Esophagus (tissue), 2 donors: ENCODE results near the gene IDH3G. TPM values are rescaled to one million over a fixed set of nuclear protein-coding genes. Genes with fewer than 3 reads are reported as not detected.

Experiments used
- H3K27ac ChIP-seq, 2 donors: one replicate each; pipeline ENCODE4 v1.5.1; 2013; ENCODE audit warnings: low read depth in 2 of 2, mild to moderate bottlenecking in 2 of 2, inconsistent platforms in 1 of 2, low read length in 1 of 2, moderate library complexity in 1 of 2
- H3K27me3 ChIP-seq, 2 donors: one replicate each; pipeline ENCODE4 v1.6.1; 2013; ENCODE audit warnings: low read length in 2 of 2, control low read depth in 1 of 2, mild to moderate bottlenecking in 1 of 2; ENCODE audit not compliant: insufficient read depth in 2 of 2, control insufficient read depth in 1 of 2
- H3K36me3 ChIP-seq, 2 donors: one replicate each; pipeline ENCODE4 v1.6.1; 2013; ENCODE audit warnings: low read length in 1 of 2; ENCODE audit not compliant: control insufficient read depth in 2 of 2, insufficient read depth in 2 of 2
- H3K4me1 ChIP-seq, 2 donors: one replicate each; pipeline ENCODE4 v1.6.1; 2013; ENCODE audit warnings: low read length in 1 of 2; ENCODE audit not compliant: control insufficient read depth in 2 of 2, insufficient read depth in 2 of 2
- H3K4me3 ChIP-seq, 2 donors: one replicate each; pipeline ENCODE4 v1.5.1; 2013; ENCODE audit warnings: low read length in 2 of 2, mild to moderate bottlenecking in 2 of 2, low read depth in 1 of 2, moderate library complexity in 1 of 2
- H3K9me3 ChIP-seq, 2 donors: one replicate each; pipeline ENCODE4 v1.6.1; 2013; ENCODE audit warnings: mild to moderate bottlenecking in 2 of 2, low read depth in 1 of 2, low read length in 1 of 2, moderate library complexity in 1 of 2; ENCODE audit not compliant: control insufficient read depth in 2 of 2, insufficient read depth in 1 of 2
- WGBS, 2 donors: extraction: QIAGEN DNeasy Blood & Tissue Kit; methylation state at CpG; one replicate each; pipeline ENCODE4 v1.1.7; 2013; 5-methylcytosine and 5-hydroxymethylcytosine counted together
- polyA plus RNA-seq, 2 donors: library from polyadenylated mRNA; stranded (reverse); fragments of 200-250 nt; gene quantifications; one replicate each; pipeline ENCODE4 v1.2.3, GENCODE V29; 2013
- donor health status: healthy with polysubstance abuse.
- donor health status: Bipolar disorder and iron deficiency.

IDH3G gene
- polyA plus RNA-seq, 2 donors = 39.3 to 51.9 TPM

DNA sequence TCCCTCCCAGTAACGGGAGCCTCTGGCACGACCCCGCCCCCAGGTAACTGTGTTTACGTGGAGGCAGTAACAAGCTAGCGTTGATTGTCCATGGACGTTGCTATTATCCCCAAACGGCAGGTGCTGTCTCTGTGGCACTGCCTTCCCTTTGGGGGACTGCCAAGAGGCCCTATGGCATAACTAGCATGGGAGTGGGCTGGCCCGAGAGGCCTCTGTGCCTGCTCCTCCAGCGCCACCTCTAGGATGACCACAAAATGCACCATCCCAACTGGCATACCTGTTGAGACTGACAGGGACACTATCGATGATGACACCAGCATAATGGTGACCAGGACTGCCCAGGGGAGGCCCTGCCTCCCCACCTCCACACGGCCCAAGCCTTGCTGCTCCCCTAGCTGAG is 11.9 kb downstream of the IDH3G start:
- no peaks in the 10 kb centered on the region for H3K9me3 ChIP-seq
- H3K4me3 ChIP-seq = no peak overlapping the region
- H3K27me3 ChIP-seq = no peaks in the 10 kb centered on the region
- WGBS, 2 donors = 45 to 60% methylated on average over 11 of the region's 11 CpGs
- no peaks in the 10 kb centered on the region for H3K4me1 ChIP-seq
- peaks cover 0 to 21% of the 10 kb centered on the region in 2 donors for H3K36me3 ChIP-seq
- H3K27ac ChIP-seq = no peak overlapping the region

DNA sequence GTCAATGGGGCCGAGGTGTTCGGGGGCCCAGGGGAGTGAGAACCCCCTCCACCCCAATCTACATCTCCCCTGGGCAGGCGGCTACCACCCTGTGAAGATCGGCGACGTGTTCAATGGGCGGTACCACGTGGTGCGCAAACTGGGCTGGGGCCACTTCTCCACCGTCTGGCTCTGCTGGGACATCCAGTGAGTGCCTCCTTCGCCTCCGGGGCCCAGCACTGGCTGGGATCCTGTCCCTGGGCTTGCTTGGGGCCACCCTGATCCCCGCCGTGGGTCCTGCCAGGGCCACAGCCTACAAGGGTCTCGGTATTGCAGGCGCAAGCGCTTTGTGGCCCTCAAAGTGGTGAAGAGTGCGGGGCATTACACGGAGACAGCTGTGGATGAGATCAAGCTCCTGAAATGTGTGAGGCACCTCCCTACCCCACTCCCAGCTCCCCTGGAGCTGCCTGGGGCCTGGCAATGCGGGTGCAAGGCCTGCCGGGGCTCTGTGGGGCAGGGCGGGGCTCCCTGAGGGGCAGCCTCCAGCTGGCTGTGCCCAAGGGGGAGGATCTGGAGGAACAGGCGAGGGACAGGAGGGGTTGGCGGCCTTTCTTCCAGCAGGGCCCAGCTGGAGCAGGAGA is 12.6 kb downstream of the IDH3G start:
- Histone ChIP-seq H3K4me1 (no peaks in the 10 kb centered on the region), H3K4me3 (no peak overlapping the region), H3K9me3 (no peaks in the 10 kb centered on the region), H3K27ac (no peak overlapping the region), H3K36me3 (peaks cover 0 to 15% of the 10 kb centered on the region in 2 donors), H3K27me3 (no peaks in the 10 kb centered on the region)
- WGBS, 2 donors = 54 to 73% methylated on average over 21 to 24 of the region's 24 CpGs

- WGBS, 2 donors = 19 to 48% methylated on average over 37 to 52 of the region's 52 CpGs
- Histone ChIP-seq H3K4me1 (no peaks in the 10 kb centered on the region), H3K27me3 (no peaks in the 10 kb centered on the region)
These were observed 13.3 kb downstream of the IDH3G start, which contains the start of gene SRPK3 for GRCh38 chrX:153780678-153781427. Gene SRPK3 (plus strand): TSS chrX:153781041. CDS start chrX:153781087, 46 bp downstream.

DNA sequence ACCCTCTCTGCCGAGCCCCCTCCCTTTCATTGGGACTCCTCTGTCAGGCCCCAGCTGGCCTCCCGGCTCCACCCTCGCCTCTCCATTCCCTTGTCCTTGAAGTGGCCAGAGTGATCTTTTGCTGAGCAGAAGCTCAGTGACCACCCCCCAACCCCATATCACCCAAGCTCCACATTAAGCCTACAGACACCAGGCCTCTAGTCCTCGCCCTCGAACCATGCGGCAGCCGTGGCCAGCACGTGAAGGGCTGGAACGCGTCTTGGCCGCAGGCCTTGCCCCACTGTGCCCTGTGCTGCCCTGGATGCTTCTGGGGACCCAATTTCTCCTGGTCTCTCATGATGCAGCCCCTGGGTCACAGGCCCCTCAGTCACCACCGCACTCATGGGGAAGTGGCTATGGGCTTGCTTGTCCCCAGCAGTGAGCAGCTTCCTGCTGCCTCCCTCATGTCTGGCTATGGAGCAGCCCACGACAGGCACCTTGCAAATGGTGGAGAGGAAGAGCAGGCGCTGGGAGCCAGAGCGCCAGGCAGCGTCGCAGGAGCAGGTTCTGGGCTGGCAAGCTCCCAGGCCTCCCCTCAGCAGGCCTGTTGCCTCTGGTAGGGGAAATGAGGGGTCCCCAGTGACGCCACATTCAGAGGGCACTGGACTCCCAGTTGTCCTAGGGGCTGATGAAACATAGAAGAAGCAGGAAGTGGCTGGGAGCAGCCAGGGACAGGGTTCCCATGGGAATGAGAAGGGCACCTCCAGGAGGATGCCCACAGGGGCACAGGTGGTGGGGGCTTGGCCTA is 14.1 kb downstream of the IDH3G start:
- Histone ChIP-seq H3K36me3 (peaks cover 0 to 4% of the 10 kb centered on the region in 2 donors), H3K27ac (no peak overlapping the region), H3K4me1 (no peaks in the 10 kb centered on the region), H3K4me3 (no peak overlapping the region), H3K9me3 (no peaks in the 10 kb centered on the region), H3K27me3 (no peaks in the 10 kb centered on the region)
- WGBS, 2 donors = 77 to 81% methylated on average over 18 of the region's 18 CpGs

More at GRCh38 chrX:153780678-153781427, 13.3 kb downstream of the IDH3G start, which contains the start of gene SRPK3:
- H3K4me3 ChIP-seq = no peak within 1 kb of the TSS
- peak within 1 kb of the TSS in 1 of 2 donors; percentile 37 for H3K27ac ChIP-seq
- peaks cover 0 to 11% of the 10 kb centered on the region in 2 donors for H3K36me3 ChIP-seq
- no peaks in the 10 kb centered on the region for H3K9me3 ChIP-seq

DNA sequence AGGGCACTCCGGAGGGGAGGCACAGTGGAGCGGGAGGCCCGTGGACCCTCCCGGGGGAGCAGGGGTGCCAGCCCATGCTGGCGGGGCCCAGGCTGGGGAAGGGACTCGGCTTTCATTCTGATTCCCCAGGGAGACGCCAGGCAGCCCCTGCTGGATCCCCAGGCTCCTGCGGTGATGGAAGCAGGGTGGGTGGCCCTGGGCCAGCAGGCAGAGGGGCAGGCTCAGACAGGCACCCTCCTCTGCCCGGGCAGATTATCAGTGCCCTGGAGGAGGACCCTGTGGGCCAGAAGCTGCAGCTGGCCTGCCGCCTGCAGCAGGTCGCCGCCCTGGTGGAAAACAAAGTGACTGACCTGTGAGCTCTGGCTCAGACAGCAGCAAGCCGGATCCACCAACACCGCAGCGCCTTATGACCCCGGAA is 15.5 kb downstream of the IDH3G start:
- no peak overlapping the region for H3K4me3 ChIP-seq
- H3K36me3 ChIP-seq = peaks cover 0 to 3% of the 10 kb centered on the region in 2 donors
- H3K27ac ChIP-seq = no peak overlapping the region
- WGBS, 2 donors = 47 to 61% methylated on average over 16 of the region's 16 CpGs
- no peaks in the 10 kb centered on the region for H3K27me3 ChIP-seq
- H3K4me1 ChIP-seq = no peaks in the 10 kb centered on the region
- no peaks in the 10 kb centered on the region for H3K9me3 ChIP-seq

GRCh38 chrX:153778181-153778580 is 16.0 kb downstream of the IDH3G start:
- no peaks in the 10 kb centered on the region for H3K4me1 ChIP-seq
- no peaks in the 10 kb centered on the region for H3K9me3 ChIP-seq
- no peaks in the 10 kb centered on the region for H3K27me3 ChIP-seq
- 52 to 75% methylated on average over 17 of the region's 17 CpGs for WGBS, 2 donors
- peaks cover 0 to 3% of the 10 kb centered on the region in 2 donors for H3K36me3 ChIP-seq
- no peak overlapping the region for H3K27ac ChIP-seq
- H3K4me3 ChIP-seq = no peak overlapping the region

- no peaks in the 10 kb centered on the region for H3K9me3 ChIP-seq
- H3K27me3 ChIP-seq = no peaks in the 10 kb centered on the region
- no peak overlapping the region for H3K27ac ChIP-seq
- WGBS, 2 donors = 84 to 85% methylated on average over 32 to 34 of the region's 34 CpGs
- H3K4me1 ChIP-seq = no peaks in the 10 kb centered on the region
- peaks cover 0 to 3% of the 10 kb centered on the region in 2 donors for H3K36me3 ChIP-seq
- no peak overlapping the region for H3K4me3 ChIP-seq
These were observed 16.7 kb downstream of the IDH3G start for GRCh38 chrX:153777261-153778090.

DNA sequence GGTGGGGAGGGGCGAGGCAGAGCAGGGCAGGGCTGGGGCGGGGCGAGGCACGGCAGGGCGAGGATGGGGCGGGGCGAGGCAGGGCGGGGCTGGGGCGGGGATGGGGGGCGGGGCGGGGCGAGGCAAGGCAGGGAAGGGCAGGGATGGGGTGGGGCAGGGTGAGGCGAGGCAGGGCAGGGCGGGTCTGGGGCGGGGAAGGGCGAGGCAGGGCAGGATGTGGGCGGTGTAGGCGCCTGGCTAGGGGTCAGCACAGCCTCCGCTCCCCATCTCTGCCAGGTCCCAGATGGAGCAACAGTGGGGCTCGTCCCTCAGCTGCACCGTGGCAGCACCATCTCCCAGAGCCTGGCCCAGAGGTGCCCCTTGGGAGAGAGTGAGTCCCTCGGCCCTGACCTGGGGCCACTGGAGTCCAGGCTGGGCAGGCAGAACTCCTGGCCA is 17.5 kb downstream of the IDH3G start:
- no peaks in the 10 kb centered on the region for H3K4me1 ChIP-seq
- WGBS, 2 donors = 83 to 100% methylated on average over 2 to 7 of the region's 22 CpGs
- no peaks in the 10 kb centered on the region for H3K9me3 ChIP-seq
- H3K36me3 ChIP-seq = peaks cover 0 to 3% of the 10 kb centered on the region in 2 donors
- no peak overlapping the region for H3K27ac ChIP-seq
- H3K27me3 ChIP-seq = no peaks in the 10 kb centered on the region
- no peak overlapping the region for H3K4me3 ChIP-seq
